ENCODE data around the gene ZSCAN31.

- TF ChIP-seq CTCF (IDR thresholded peaks at IDR 0.05) = no peak
- TF ChIP-seq POLR2A (IDR thresholded peaks at IDR 0.05) = no peak
Measured at GRCh38 chr6:28277746-28278145, 58.2 kb downstream of the ZSCAN31 start.
